Fibroblast of the aortic adventitia (primary cell): Measurements from ENCODE around the gene MOV10. TPM values are rescaled to one million over a fixed set of nuclear protein-coding genes. Genes with fewer than 3 reads are reported as not detected.

Experiments used
- DNase-seq: peaks from one replicate; pipeline ENCODE4 v3.0.0-alpha.2; 2010; ENCODE audit warnings: low read depth
- H3K4me3 ChIP-seq: 2 replicates; pipeline ENCODE4 v1.5.1; 2011; ENCODE audit warnings: low read depth, mild to moderate bottlenecking, control low read depth, low read length, moderate library complexity
- CTCF ChIP-seq: IDR thresholded peaks from 2 replicates; pipeline ENCODE4 v1.5.1; 2011; ENCODE audit warnings: mild to moderate bottlenecking, low read length, control low read depth, inconsistent platforms; ENCODE audit not compliant: insufficient read depth
- total RNA-seq: library from RNA; depleted of rRNA; stranded (reverse); fragments of >200 nt; gene quantifications from 2 replicates; pipeline ENCODE4 v1.2.3, GENCODE V29; 2012; ENCODE audit warnings: low replicate concordance

MOV10 gene
- total RNA-seq, 1 donor, result 31.5 TPM

- no peak for TF ChIP-seq CTCF
- DNase-seq, result no peak
- H3K4me3 ChIP-seq, result no peak overlapping the region
Measured at GRCh38 chr1:112702067-112702395, 27.6 kb downstream of the MOV10 start.

GRCh38 chr1:112702420-112703261 lies 28.2 kb downstream of the MOV10 start:
- no peak for TF ChIP-seq CTCF
- no peak for DNase-seq
- H3K4me3 ChIP-seq, result no peak overlapping the region

GRCh38 chr1:112703706-112704105 lies 29.2 kb downstream of the MOV10 start:
- H3K4me3 ChIP-seq, result no peak overlapping the region
- TF ChIP-seq CTCF, result no peak
- no peak for DNase-seq

- peak overlapping the region; percentile 88 for H3K4me3 ChIP-seq
- DNase-seq, result no peak
- TF ChIP-seq CTCF, result no peak
Measured at GRCh38 chr1:112704391-112704933, 30.0 kb downstream of the MOV10 start.

- no peak for TF ChIP-seq CTCF
- DNase-seq, result peak; percentile 91
- H3K4me3 ChIP-seq, result peak overlapping the region; percentile 88
Measured at GRCh38 chr1:112704934-112705627, 30.6 kb downstream of the MOV10 start.

- TF ChIP-seq CTCF, result no peak
- DNase-seq, result peak; percentile 50
- peak within 1 kb of the TSS; percentile 88 for H3K4me3 ChIP-seq
Measured at GRCh38 chr1:112706505-112707220, 32.2 kb downstream of the MOV10 start, which contains the start of gene RHOC. Gene RHOC (minus strand): TSS chr1:112707127. CDS start chr1:112703799, 3,328 bp downstream.
